Sigmoid colon (tissue), 4 donors: ENCODE results near the gene CSPG4.
"Not testable (repeated sequence)": the region's sequence is repeated elsewhere in the genome, so short reads cannot be mapped to it uniquely, and the experiment has no call there.

ENCODE experiments used
- POLR2A ChIP-seq, 2 donors: fragments of 450-650 bp; IDR thresholded peaks; one replicate each; pipeline ENCODE4 v1.6.1; 2016; ENCODE audit warnings: antibody characterized with exemption in 2 of 2, mild to moderate bottlenecking in 2 of 2, moderate library complexity in 2 of 2
- POLR2AphosphoS5 ChIP-seq, 4 donors: sonication (generic); formaldehyde crosslinking; IDR thresholded peaks; one replicate each; pipeline ENCODE4 v1.6.1; 2017; ENCODE audit warnings: antibody characterized with exemption in 4 of 4
- TF ChIP-seq, protein P1 (sequence below), 4 experiments: fragments of 450-650 bp in 3 of 4; fragments of 200-600 bp in 1 of 4; IDR thresholded peaks; one replicate each; pipeline ENCODE4 v1.5.1; 2016 to 2019; ENCODE audit warnings: antibody characterized with exemption in 4 of 4, mild to moderate bottlenecking in 3 of 4, moderate library complexity in 2 of 4

DNA sequence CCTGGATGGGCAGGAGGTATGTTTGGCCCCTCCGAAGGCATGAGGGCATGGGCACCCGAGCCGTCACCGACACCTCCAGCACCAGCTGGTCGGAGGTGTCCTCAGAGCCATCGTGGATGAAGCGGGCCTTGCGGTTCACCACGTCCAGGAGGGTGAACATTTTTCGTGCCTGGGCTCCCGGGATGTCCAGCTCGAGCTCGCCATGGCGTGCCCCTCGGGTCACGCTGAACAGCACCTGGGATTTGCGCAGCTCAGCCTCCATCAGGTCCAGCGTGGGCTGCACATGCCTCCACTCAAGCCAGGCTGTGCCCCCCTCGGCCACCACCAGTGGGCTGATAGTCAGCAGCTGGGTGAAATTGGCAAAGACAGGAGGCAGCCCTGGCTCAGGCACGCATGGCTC lies 23.2 kb downstream of the CSPG4 start:
- TF ChIP-seq POLR2A (IDR thresholded peaks at IDR 0.05) = not testable (repeated sequence)
- TF ChIP-seq, protein P1, sequence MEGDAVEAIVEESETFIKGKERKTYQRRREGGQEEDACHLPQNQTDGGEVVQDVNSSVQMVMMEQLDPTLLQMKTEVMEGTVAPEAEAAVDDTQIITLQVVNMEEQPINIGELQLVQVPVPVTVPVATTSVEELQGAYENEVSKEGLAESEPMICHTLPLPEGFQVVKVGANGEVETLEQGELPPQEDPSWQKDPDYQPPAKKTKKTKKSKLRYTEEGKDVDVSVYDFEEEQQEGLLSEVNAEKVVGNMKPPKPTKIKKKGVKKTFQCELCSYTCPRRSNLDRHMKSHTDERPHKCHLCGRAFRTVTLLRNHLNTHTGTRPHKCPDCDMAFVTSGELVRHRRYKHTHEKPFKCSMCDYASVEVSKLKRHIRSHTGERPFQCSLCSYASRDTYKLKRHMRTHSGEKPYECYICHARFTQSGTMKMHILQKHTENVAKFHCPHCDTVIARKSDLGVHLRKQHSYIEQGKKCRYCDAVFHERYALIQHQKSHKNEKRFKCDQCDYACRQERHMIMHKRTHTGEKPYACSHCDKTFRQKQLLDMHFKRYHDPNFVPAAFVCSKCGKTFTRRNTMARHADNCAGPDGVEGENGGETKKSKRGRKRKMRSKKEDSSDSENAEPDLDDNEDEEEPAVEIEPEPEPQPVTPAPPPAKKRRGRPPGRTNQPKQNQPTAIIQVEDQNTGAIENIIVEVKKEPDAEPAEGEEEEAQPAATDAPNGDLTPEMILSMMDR (IDR thresholded peaks at IDR 0.05) = not testable (repeated sequence)
- peak in 3 of 4 donors; percentile 1 to 34 (median 8) for TF ChIP-seq POLR2AphosphoS5 (IDR thresholded peaks at IDR 0.05)
